ENCODE data around the gene BLOC1S4.

- TF ChIP-seq CTCF (IDR thresholded peaks at IDR 0.05) (no peak), POLR2AphosphoS5 (IDR thresholded peaks at IDR 0.05; ENCODE audit: low read depth, low read length) (no peak)
Observed at GRCh38 chr4:6716958-6717655, 1.1 kb downstream of the BLOC1S4 start.

Data from Panc1 (cell line).